Measurements from ENCODE around the gene PAX5.

Gene PAX5

GRCh38 chr9:36815566-36816348 is 218.3 kb downstream of the PAX5 start:
- H3K4me3 ChIP-seq (ENCODE audit: low read depth, low read length) = no peak overlapping the region
- TF ChIP-seq CTCF (IDR thresholded peaks at IDR 0.05; ENCODE audit: control insufficient read depth, extremely low read depth, insufficient read depth) = no peak
- no peak for DNase-seq (ENCODE audit: low read depth)

GRCh38 chr9:36815023-36815422 is 219.0 kb downstream of the PAX5 start:
- no peak overlapping the region for H3K4me3 ChIP-seq (ENCODE audit: low read depth, low read length)
- no peak for TF ChIP-seq CTCF (IDR thresholded peaks at IDR 0.05; ENCODE audit: control insufficient read depth, extremely low read depth, insufficient read depth)
- DNase-seq (ENCODE audit: low read depth) = no peak

- TF ChIP-seq CTCF (IDR thresholded peaks at IDR 0.05; ENCODE audit: control insufficient read depth, extremely low read depth, insufficient read depth) = no peak
- DNase-seq (ENCODE audit: low read depth) = peak; percentile 7
Measured at GRCh38 chr9:36813154-36813553, 220.9 kb downstream of the PAX5 start.

GRCh38 chr9:36812556-36812955 is 221.5 kb downstream of the PAX5 start:
- TF ChIP-seq CTCF (IDR thresholded peaks at IDR 0.05; ENCODE audit: control insufficient read depth, extremely low read depth, insufficient read depth) = no peak
- no peak overlapping the region for H3K4me3 ChIP-seq (ENCODE audit: low read depth, low read length)
- no peak for DNase-seq (ENCODE audit: low read depth)

More at GRCh38 chr9:36813154-36813553, 220.9 kb downstream of the PAX5 start:
- H3K4me3 ChIP-seq (ENCODE audit: low read depth, low read length) = no peak overlapping the region

GRCh38 chr9:36808251-36808650 is 225.8 kb downstream of the PAX5 start:
- DNase-seq (ENCODE audit: low read depth) = no peak
- TF ChIP-seq CTCF (IDR thresholded peaks at IDR 0.05; ENCODE audit: control insufficient read depth, extremely low read depth, insufficient read depth) = no peak
- no peak overlapping the region for H3K4me3 ChIP-seq (ENCODE audit: low read depth, low read length)

- no peak for DNase-seq (ENCODE audit: low read depth)
- no peak for TF ChIP-seq CTCF (IDR thresholded peaks at IDR 0.05; ENCODE audit: control insufficient read depth, extremely low read depth, insufficient read depth)
- no peak overlapping the region for H3K4me3 ChIP-seq (ENCODE audit: low read depth, low read length)
Measured at GRCh38 chr9:36803961-36804360, 230.1 kb downstream of the PAX5 start.
